HepG2 (cell line): ENCODE measurements around the gene TENM3. TPM values are rescaled to one million over a fixed set of nuclear protein-coding genes. Genes with fewer than 3 reads are reported as not detected.

ENCODE experiments used
- ATAC-seq: fragments of 200-7000 bp; cut with Tn5 transposase; 3 replicates; pipeline ENCODE4 v1.9.1; 2020; ENCODE audit warnings: mild to moderate bottlenecking, moderate library complexity
- BruUV-seq: library from RNA; stranded (reverse); fragments of 400-500 nt; replicated peaks from 2 replicates; lab custom pipeline; 2021; lab: Mats Ljungman, UMichigan
- CTCF ChIA-PET: fragments of 300-600 bp; formaldehyde crosslinking; extraction: SDS; loops from one replicate; lab custom pipeline; 2021; ENCODE audit warnings: low total read pairs, inconsistent platforms, low intra/inter-chr PET ratio; lab: Yijun Ruan, JAX
- POLR2A ChIA-PET: fragments of 350-600 bp; sonication (Branson Sonifier 250); formaldehyde crosslinking; loops from one replicate; lab custom pipeline; 2020; ENCODE audit warnings: antibody characterized with exemption, inconsistent platforms; lab: Yijun Ruan, JAX
- DNase-seq: peaks from one replicate; pipeline ENCODE4 v3.0.0-alpha.2; 2015; ENCODE audit warnings: low spot score
- FAIRE-seq: peaks from 3 replicates; lab custom pipeline; 2011; peaks lifted over from hg19 to GRCh38; lab: Jason Lieb, UNC
- H2AFZ ChIP-seq: one replicate; pipeline ENCODE4 v1.6.1; 2011; ENCODE audit warnings: low read length, inconsistent platforms
- H3K27ac ChIP-seq: fragments of 300-600 bp; 3 replicates; pipeline ENCODE4 v1.8.0; 2011; ENCODE audit warnings: mixed run types, mild to moderate bottlenecking, mixed read lengths, low read length, inconsistent platforms; ENCODE audit not compliant: insufficient read depth; ENCODE audit errors: extremely low read length
- H3K27me3 ChIP-seq, 2 experiments: fragments of 200-600 bp in 1 of 2; 2 replicates in 1 of 2; 3 replicates in 1 of 2; pipeline versions ENCODE4 v1.6.0 to v1.8.0; 2011; ENCODE audit warnings: low read length in 2 of 2, mild to moderate bottlenecking in 2 of 2, moderate library complexity in 2 of 2, inconsistent platforms in 1 of 2; ENCODE audit not compliant: insufficient read depth in 2 of 2, control insufficient read depth in 1 of 2
- H3K36me3 ChIP-seq, 2 experiments: fragments of 200-600 bp in 1 of 2; replicated peaks in 1 of 2; 2 replicates in 1 of 2; 3 replicates in 1 of 2; pipeline versions ENCODE4 v1.5.1 to v1.8.0; 2011; ENCODE audit warnings: low read length in 2 of 2, inconsistent platforms in 1 of 2; ENCODE audit not compliant: insufficient read depth in 2 of 2, control insufficient read depth in 1 of 2
- H3K4me1 ChIP-seq: 2 replicates; pipeline ENCODE4 v1.5.1; 2012; ENCODE audit warnings: low read length, inconsistent platforms; ENCODE audit not compliant: insufficient read depth
- H3K4me2 ChIP-seq: 2 replicates; pipeline ENCODE4 v1.6.0; 2011; ENCODE audit warnings: low read depth, low read length, inconsistent platforms
- H3K4me3 ChIP-seq, 3 experiments: fragments of 200-600 bp in 1 of 3; sonication (generic), shearing (Covaris generic) in 1 of 3; replicated peaks in 1 of 3; 2 replicates each; pipeline ENCODE4 v1.5.1; 2011 to 2016; ENCODE audit warnings: low read length in 3 of 3, inconsistent platforms in 2 of 3, low read depth in 2 of 3, mild to moderate bottlenecking in 2 of 3, control low read depth in 1 of 3, mixed read lengths in 1 of 3; ENCODE audit not compliant: insufficient read depth in 1 of 3
- H3K79me2 ChIP-seq: one replicate; pipeline ENCODE4 v1.6.1; 2011; ENCODE audit warnings: low read length, inconsistent platforms; ENCODE audit not compliant: insufficient read depth
- H3K9ac ChIP-seq: 2 replicates; pipeline ENCODE4 v1.6.0; 2011; ENCODE audit warnings: mild to moderate bottlenecking, low read depth, low read length, inconsistent platforms; ENCODE audit not compliant: insufficient read depth
- H3K9me3 ChIP-seq: 2 replicates; pipeline ENCODE4 v1.5.1; 2012; ENCODE audit warnings: mild to moderate bottlenecking, low read length
- H4K20me1 ChIP-seq: 2 replicates; pipeline ENCODE4 v1.6.0; 2011; ENCODE audit warnings: inconsistent platforms, mild to moderate bottlenecking, low read length, moderate library complexity; ENCODE audit not compliant: insufficient read depth
- DNMT3B ChIP-seq: conservative IDR thresholded peaks from 2 replicates; pipeline ENCODE4 v1.6.1; 2016; ENCODE audit warnings: missing biosample characterization, control low read depth
- POLR2A ChIP-seq, 2 experiments: IDR thresholded peaks; 2 replicates each; pipeline ENCODE4 v1.6.1; 2011; ENCODE audit warnings: low read depth in 2 of 2, low read length in 2 of 2, mild to moderate bottlenecking in 1 of 2, moderate library complexity in 1 of 2; ENCODE audit not compliant: insufficient read depth in 1 of 2
- RBAK ChIP-seq: sonication (generic); formaldehyde crosslinking; IDR thresholded peaks from 2 replicates; pipeline ENCODE4 v1.5.1; 2020; ENCODE audit warnings: mild to moderate bottlenecking, missing genetic modification reagents
- THRA ChIP-seq: sonication (generic); formaldehyde crosslinking; IDR thresholded peaks from 2 replicates; pipeline ENCODE4 v1.4.0; 2020; ENCODE audit warnings: missing genetic modification reagents, borderline replicate concordance
- ZC3H13 ChIP-seq: sonication (generic); formaldehyde crosslinking; IDR thresholded peaks from 2 replicates; pipeline ENCODE4 v1.8.1; 2023; ENCODE audit warnings: mild to moderate bottlenecking, missing genetic modification reagents, moderate library complexity
- ZNF441 ChIP-seq: sonication (generic); formaldehyde crosslinking; IDR thresholded peaks from 2 replicates; pipeline ENCODE4 v1.7.0; 2021; ENCODE audit warnings: missing genetic modification reagents, borderline replicate concordance
- in situ Hi-C: cut with HindIII; loops from 2 replicates; pipeline ENCODE4 v1.10.0; 2017; ENCODE audit warnings: low pct_unique_long_range_greater_than_20kb; ENCODE audit not compliant: extremely low pct_ligation_motif_present
- intact Hi-C: fragments of 100-400 bp; cut with micrococcal nuclease; formaldehyde crosslinking; loops from one replicate; pipeline ENCODE4 v1.10.0; 2022; ENCODE audit not compliant: unreplicated experiment
- polyA plus RNA-seq, 8 experiments: library from polyadenylated mRNA; depleted of rRNA in 3 of 8; stranded (reverse) in 7 of 8; unstranded in 1 of 8; fragments of >200 nt; fragmentation: Illumina TruSeq in 4 of 8; extraction: Trizol in 4 of 8; gene quantifications; 2 replicates each; pipeline versions ENCODE4 v1.2.1 to v1.2.3, GENCODE V29; 2011 to 2016; ENCODE audit warnings: low read depth in 4 of 8, missing spikeins in 1 of 8, mixed read lengths in 1 of 8; ENCODE audit not compliant: insufficient read depth in 1 of 8
- total RNA-seq, 5 experiments: library from RNA; depleted of rRNA; stranded (reverse); fragments of >200 nt; fragmentation: Illumina TruSeq; extraction: Trizol; gene quantifications; 2 replicates each; pipeline ENCODE4 v1.2.3, GENCODE V29; 2016; ENCODE audit warnings: low read depth in 1 of 5
- TF ChIP-seq, protein P1 (sequence below): sonication (generic); formaldehyde crosslinking; IDR thresholded peaks from 2 replicates; pipeline ENCODE4 v1.4.0; 2020; ENCODE audit warnings: missing genetic modification reagents, borderline replicate concordance
- TF ChIP-seq, protein P2 (sequence below): sonication (generic); formaldehyde crosslinking; IDR thresholded peaks from 2 replicates; pipeline ENCODE4 v1.5.0; 2020; ENCODE audit warnings: missing genetic modification reagents

The TENM3 gene
- total and polyA plus RNA-seq, 2 of the 13 experiments (the other 11 are each of a cell fraction or from before 2014, with no cell fraction given) = 0.04 TPM; not detected in 1

DNA sequence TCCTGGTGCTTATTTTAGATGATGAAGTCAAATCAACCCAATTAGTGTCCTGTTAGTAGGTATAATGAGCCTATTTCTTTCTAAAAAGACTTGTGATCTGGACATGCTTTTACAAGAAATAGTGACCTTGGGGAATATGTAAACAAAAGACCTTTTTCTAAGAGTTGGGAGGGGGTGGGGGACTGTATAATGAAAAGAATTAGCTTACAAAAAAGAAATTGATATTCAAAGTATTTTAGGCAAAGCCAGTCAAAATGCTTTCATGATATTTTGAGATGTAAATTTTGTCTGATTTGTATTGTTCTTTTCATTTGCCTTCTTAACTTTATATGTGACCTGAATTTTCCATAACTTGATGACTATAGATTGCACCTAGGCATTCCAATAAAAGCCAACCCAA, 559.4 kb downstream of the TENM3 start:
- Histone ChIP-seq H3K9me3 (no peaks in the 10 kb centered on the region), H2AFZ (no peak overlapping the region), H3K4me2 (no peak overlapping the region), H3K4me3 (no peak overlapping the region), H3K79me2 (no peaks in the 10 kb centered on the region)
- no peak for DNase-seq
- POLR2A ChIA-PET = no interaction called here
- FAIRE-seq = no peak
- intact Hi-C loops = no loop called here
- TF ChIP-seq DNMT3B (CRISPR knock-in tag) (no peak), POLR2A (IDR thresholded peaks at IDR 0.05; ENCODE audit: insufficient read depth in 1 of 2, low read depth in 2 of 2, low read length in 2 of 2) (no peak), THRA (CRISPR knock-in tag) (no peak), RBAK (CRISPR knock-in tag) (no peak), ZNF441 (CRISPR knock-in tag) (no peak), ZC3H13 (no peak)
- TF ChIP-seq, protein P1, sequence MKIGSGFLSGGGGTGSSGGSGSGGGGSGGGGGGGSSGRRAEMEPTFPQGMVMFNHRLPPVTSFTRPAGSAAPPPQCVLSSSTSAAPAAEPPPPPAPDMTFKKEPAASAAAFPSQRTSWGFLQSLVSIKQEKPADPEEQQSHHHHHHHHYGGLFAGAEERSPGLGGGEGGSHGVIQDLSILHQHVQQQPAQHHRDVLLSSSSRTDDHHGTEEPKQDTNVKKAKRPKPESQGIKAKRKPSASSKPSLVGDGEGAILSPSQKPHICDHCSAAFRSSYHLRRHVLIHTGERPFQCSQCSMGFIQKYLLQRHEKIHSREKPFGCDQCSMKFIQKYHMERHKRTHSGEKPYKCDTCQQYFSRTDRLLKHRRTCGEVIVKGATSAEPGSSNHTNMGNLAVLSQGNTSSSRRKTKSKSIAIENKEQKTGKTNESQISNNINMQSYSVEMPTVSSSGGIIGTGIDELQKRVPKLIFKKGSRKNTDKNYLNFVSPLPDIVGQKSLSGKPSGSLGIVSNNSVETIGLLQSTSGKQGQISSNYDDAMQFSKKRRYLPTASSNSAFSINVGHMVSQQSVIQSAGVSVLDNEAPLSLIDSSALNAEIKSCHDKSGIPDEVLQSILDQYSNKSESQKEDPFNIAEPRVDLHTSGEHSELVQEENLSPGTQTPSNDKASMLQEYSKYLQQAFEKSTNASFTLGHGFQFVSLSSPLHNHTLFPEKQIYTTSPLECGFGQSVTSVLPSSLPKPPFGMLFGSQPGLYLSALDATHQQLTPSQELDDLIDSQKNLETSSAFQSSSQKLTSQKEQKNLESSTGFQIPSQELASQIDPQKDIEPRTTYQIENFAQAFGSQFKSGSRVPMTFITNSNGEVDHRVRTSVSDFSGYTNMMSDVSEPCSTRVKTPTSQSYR = no peak
- TF ChIP-seq, protein P2, sequence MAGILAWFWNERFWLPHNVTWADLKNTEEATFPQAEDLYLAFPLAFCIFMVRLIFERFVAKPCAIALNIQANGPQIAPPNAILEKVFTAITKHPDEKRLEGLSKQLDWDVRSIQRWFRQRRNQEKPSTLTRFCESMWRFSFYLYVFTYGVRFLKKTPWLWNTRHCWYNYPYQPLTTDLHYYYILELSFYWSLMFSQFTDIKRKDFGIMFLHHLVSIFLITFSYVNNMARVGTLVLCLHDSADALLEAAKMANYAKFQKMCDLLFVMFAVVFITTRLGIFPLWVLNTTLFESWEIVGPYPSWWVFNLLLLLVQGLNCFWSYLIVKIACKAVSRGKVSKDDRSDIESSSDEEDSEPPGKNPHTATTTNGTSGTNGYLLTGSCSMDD (CRISPR knock-in tag) = no peak
- TF ChIP-seq, all 625 proteins: peak for 0
- CTCF ChIA-PET = no interaction called here
- H3K27ac ChIP-seq = no peak overlapping the region
- H4K20me1 ChIP-seq = no peaks in the 10 kb centered on the region
- in situ Hi-C loops = loop anchor here (10.0 to 25.0 kb wide), 2 partner anchors 328 to 1240 kb away; no protein-coding TSS in a partner anchor
- no peak overlapping the region for H3K9ac ChIP-seq
- no peaks in the 10 kb centered on the region for H3K4me1 ChIP-seq
- H3K27me3 ChIP-seq = 0 out of 5 replicates have a peak, but pooled peaks cover 0 to 2% of the 10 kb centered on the region in 2 experiments
- ATAC-seq = no peak
- no peaks in the 10 kb centered on the region for H3K36me3 ChIP-seq
- no TSS peak for BruUV-seq
